Thyroid gland (tissue), 4 donors: Measurements from ENCODE around the gene LRMDA.

ENCODE experiments used
- POLR2A ChIP-seq, 2 donors: fragments of 450-650 bp; IDR thresholded peaks; one replicate each; pipeline ENCODE4 v1.6.1; 2017; ENCODE audit warnings: antibody characterized with exemption in 2 of 2, mild to moderate bottlenecking in 2 of 2, moderate library complexity in 1 of 2
- TF ChIP-seq, protein P1 (sequence below), 6 experiments: fragments of 200-600 bp in 3 of 6; fragments of 450-650 bp in 3 of 6; sonication (generic) in 3 of 6; IDR thresholded peaks; one replicate each; pipeline ENCODE4 v1.5.1; 2016 to 2019; ENCODE audit warnings: antibody characterized with exemption in 6 of 6, mild to moderate bottlenecking in 2 of 6, inconsistent platforms in 1 of 6, moderate library complexity in 1 of 6

DNA sequence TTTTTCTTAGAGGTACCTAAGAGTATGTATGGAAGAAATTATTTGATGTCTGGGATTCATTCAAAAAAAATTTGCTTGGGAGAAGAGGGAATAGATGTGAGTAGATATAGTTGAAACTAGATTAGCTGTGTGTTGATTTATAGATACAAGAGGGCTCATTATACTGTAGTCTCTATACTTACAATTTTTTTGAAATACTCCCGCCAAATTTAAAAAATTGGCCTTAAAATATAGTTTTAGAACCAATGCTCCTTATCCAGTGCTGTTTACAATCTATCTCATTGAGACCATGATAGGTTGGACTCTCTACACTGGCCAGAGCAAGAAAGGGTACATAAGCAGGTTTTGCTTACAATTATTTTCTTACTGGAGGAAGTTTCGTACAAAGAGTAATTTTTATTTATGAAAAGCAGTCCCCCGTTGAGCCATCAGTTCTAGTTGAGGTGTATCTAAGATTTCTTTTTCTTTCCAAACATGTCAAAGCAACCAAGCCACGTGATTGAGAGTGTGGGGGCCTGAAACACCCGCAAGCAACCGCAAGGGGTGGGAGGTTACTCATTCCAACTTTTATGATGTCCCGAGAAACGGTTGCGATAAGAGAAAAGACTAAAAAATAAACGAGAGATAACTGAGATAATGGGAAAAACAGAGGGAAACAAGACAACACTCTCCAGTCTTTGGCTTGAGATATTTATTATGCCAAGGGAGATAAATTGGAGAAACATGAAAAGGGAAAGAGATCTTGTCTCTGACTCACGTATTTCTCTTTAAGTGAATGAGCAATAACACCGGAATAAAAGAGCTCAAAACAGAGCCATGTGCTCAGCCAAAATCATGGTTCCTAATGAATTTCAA, 729.2 kb downstream of the LRMDA start:
- TF ChIP-seq, protein P1, sequence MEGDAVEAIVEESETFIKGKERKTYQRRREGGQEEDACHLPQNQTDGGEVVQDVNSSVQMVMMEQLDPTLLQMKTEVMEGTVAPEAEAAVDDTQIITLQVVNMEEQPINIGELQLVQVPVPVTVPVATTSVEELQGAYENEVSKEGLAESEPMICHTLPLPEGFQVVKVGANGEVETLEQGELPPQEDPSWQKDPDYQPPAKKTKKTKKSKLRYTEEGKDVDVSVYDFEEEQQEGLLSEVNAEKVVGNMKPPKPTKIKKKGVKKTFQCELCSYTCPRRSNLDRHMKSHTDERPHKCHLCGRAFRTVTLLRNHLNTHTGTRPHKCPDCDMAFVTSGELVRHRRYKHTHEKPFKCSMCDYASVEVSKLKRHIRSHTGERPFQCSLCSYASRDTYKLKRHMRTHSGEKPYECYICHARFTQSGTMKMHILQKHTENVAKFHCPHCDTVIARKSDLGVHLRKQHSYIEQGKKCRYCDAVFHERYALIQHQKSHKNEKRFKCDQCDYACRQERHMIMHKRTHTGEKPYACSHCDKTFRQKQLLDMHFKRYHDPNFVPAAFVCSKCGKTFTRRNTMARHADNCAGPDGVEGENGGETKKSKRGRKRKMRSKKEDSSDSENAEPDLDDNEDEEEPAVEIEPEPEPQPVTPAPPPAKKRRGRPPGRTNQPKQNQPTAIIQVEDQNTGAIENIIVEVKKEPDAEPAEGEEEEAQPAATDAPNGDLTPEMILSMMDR (IDR thresholded peaks at IDR 0.05), result no peak
- no peak for TF ChIP-seq POLR2A (IDR thresholded peaks at IDR 0.05)
